ENCODE measurements around the gene CARS1.

DNA sequence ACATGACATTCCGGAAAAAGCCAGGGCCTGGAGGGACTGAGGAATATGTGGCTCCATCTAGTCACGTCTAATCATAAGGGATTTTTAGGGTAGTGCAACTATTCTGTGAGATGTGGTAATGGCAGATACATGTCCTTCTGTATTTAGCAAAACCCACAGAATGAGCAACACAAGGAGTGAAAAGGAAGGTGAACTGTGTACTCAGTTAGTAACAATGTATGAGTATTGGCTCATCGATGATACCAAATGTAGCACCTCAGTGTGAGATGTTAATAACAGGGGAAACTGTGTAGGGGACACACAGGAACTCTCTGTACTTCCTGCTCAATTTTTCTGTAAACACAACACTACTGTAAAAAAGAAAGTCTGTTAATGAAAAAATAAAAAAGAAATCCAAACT, 42.0 kb upstream of the CARS1 start:
- TF ChIP-seq, protein P1, sequence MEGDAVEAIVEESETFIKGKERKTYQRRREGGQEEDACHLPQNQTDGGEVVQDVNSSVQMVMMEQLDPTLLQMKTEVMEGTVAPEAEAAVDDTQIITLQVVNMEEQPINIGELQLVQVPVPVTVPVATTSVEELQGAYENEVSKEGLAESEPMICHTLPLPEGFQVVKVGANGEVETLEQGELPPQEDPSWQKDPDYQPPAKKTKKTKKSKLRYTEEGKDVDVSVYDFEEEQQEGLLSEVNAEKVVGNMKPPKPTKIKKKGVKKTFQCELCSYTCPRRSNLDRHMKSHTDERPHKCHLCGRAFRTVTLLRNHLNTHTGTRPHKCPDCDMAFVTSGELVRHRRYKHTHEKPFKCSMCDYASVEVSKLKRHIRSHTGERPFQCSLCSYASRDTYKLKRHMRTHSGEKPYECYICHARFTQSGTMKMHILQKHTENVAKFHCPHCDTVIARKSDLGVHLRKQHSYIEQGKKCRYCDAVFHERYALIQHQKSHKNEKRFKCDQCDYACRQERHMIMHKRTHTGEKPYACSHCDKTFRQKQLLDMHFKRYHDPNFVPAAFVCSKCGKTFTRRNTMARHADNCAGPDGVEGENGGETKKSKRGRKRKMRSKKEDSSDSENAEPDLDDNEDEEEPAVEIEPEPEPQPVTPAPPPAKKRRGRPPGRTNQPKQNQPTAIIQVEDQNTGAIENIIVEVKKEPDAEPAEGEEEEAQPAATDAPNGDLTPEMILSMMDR (IDR thresholded peaks at IDR 0.05) = no peak
- TF ChIP-seq EP300 (IDR thresholded peaks at IDR 0.05) = no peak

Measured in ovary (tissue), 3 donors.